ENCODE results near the gene RNASEH2C. TPM values are rescaled to one million over a fixed set of nuclear protein-coding genes. Genes with fewer than 3 reads are reported as not detected.
A peak's percentile ranks its signal among the peaks of the same experiment; 100 is the strongest.

RNASEH2C gene
- total and polyA plus RNA-seq, 2 of the 13 experiments (the other 11 are each of a cell fraction or from before 2014, with no cell fraction given): 27.4 to 50.9 TPM

GRCh38 chr11:65711785-65712632 lies 8.6 kb downstream of the RNASEH2C start, which contains the start of gene KAT5 (continued):
- TF ChIP-seq ZNF710 (CRISPR knock-in tag; IDR thresholded peaks at IDR 0.05; ENCODE audit: borderline replicate concordance) (peak; percentile 82), HOXA5 (CRISPR knock-in tag; IDR thresholded peaks at IDR 0.05) (peak; percentile 88), TIGD3 (CRISPR knock-in tag; IDR thresholded peaks at IDR 0.05; ENCODE audit: borderline replicate concordance) (no peak), ZNF75D (CRISPR knock-in tag; IDR thresholded peaks at IDR 0.05; ENCODE audit: borderline replicate concordance) (peak; percentile 79; the same call in 1 of the 2 replicates), MIER2 (CRISPR knock-in tag; IDR thresholded peaks at IDR 0.05) (peak; percentile 35), ZC3H13 (CRISPR knock-in tag; IDR thresholded peaks at IDR 0.05) (peak; percentile 88), AKAP8 (CRISPR knock-in tag; IDR thresholded peaks at IDR 0.05) (peak; percentile 72; the same call in 1 of the 2 replicates), SRSF9 (IDR thresholded peaks at IDR 0.05; ENCODE audit: borderline replicate concordance, insufficient read depth, low read depth, low read length, poor library complexity, severe bottlenecking) (no peak), ZNF160 (CRISPR knock-in tag; IDR thresholded peaks at IDR 0.05) (peak; percentile 95), ARHGAP35 (CRISPR knock-in tag; IDR thresholded peaks at IDR 0.05; ENCODE audit: borderline replicate concordance) (peak; percentile 98), TBX2 (CRISPR knock-in tag; IDR thresholded peaks at IDR 0.05; ENCODE audit: borderline replicate concordance) (peak; percentile 99), ZNF343 (CRISPR knock-in tag; IDR thresholded peaks at IDR 0.05) (peak; percentile 93), NAIF1 (CRISPR knock-in tag; IDR thresholded peaks at IDR 0.05; ENCODE audit: borderline replicate concordance) (0 out of 2 replicates have a peak, but pooled peaks have one; percentile 71), KLF15 (CRISPR knock-in tag; IDR thresholded peaks at IDR 0.05; ENCODE audit: borderline replicate concordance) (peak; percentile 86), IKZF5 (CRISPR knock-in tag; IDR thresholded peaks at IDR 0.05) (peak; percentile 82), CENPT (CRISPR knock-in tag; IDR thresholded peaks at IDR 0.05; ENCODE audit: low read depth) (0 out of 2 replicates have a peak, but pooled peaks have one; percentile 39), ZNF816 (CRISPR knock-in tag; IDR thresholded peaks at IDR 0.05; ENCODE audit: borderline replicate concordance) (peak; percentile 98), SYNCRIP (IDR thresholded peaks at IDR 0.05; ENCODE audit: insufficient read depth, low read depth, low read length) (no peak), ZNF10 (CRISPR knock-in tag; IDR thresholded peaks at IDR 0.05; ENCODE audit: borderline replicate concordance, low read depth) (no peak), ELK4 (CRISPR knock-in tag; IDR thresholded peaks at IDR 0.05; ENCODE audit: borderline replicate concordance) (no peak), LBX2 (CRISPR knock-in tag; IDR thresholded peaks at IDR 0.05; ENCODE audit: borderline replicate concordance) (peak; percentile 93; the same call in 1 of the 2 replicates)
